ENCODE measurements around the gene LRP1B.

DNA sequence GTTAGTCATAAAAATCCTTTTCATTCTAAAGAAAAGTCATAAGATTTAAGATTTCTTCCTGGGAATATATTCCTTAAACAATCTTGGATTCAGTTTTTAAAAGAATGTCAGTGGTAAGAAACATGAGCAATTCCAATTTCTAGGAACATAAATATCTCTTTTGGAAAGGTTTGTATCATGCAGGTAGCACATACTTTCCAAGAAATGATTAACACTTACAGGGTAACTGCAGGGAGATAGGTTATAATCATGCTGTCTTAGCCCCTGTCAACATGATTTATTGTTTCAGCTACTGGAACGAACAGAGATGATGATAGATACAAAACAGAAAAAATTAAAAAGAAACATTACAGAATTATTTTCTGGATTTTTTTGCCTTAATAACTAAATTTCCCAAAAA is 1537.7 kb downstream of the LRP1B start:
- TF ChIP-seq, protein P1, sequence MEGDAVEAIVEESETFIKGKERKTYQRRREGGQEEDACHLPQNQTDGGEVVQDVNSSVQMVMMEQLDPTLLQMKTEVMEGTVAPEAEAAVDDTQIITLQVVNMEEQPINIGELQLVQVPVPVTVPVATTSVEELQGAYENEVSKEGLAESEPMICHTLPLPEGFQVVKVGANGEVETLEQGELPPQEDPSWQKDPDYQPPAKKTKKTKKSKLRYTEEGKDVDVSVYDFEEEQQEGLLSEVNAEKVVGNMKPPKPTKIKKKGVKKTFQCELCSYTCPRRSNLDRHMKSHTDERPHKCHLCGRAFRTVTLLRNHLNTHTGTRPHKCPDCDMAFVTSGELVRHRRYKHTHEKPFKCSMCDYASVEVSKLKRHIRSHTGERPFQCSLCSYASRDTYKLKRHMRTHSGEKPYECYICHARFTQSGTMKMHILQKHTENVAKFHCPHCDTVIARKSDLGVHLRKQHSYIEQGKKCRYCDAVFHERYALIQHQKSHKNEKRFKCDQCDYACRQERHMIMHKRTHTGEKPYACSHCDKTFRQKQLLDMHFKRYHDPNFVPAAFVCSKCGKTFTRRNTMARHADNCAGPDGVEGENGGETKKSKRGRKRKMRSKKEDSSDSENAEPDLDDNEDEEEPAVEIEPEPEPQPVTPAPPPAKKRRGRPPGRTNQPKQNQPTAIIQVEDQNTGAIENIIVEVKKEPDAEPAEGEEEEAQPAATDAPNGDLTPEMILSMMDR (conservative IDR thresholded peaks at IDR 0.05 in 1 of 2, IDR thresholded peaks at IDR 0.05 in 1 of 2; ENCODE audit: extremely low read depth in 1 of 2, insufficient read depth in 1 of 2, low read depth in 1 of 2, low read length in 2 of 2), result no peak
- TF ChIP-seq EZH2 (IDR thresholded peaks at IDR 0.05; ENCODE audit: borderline replicate concordance, low read length), result no peak
